Stimulated activated CD8-positive, alpha-beta memory T cell treated with anti-CD3 and anti-CD28 coated beads, Interleukin-7, amount 100 ng/mL, for 48 hours (primary cell): ENCODE measurements around the gene GON7.
"Not testable (repeated sequence)": the region's sequence is repeated elsewhere in the genome, so short reads cannot be mapped to it uniquely, and the experiment has no call there.

Source experiments
- DNase-seq, 2 donors: peaks; one replicate each; pipeline ENCODE4 v3.0.0-alpha.2; 2020; ENCODE audit warnings: low read depth in 1 of 2; ENCODE audit errors: extremely low read depth in 1 of 2

GON7 gene

GRCh38 chr14:93159625-93160352 lies 47.1 kb downstream of the GON7 start:
- not testable (repeated sequence) for DNase-seq

GRCh38 chr14:93158349-93158748 lies 48.5 kb downstream of the GON7 start:
- not testable (repeated sequence) for DNase-seq

GRCh38 chr14:93156693-93157369 lies 50.0 kb downstream of the GON7 start:
- no peak for DNase-seq

- no peak for DNase-seq
These were observed 51.2 kb downstream of the GON7 start for GRCh38 chr14:93155667-93156066.

GRCh38 chr14:93153121-93153520 lies 53.7 kb downstream of the GON7 start:
- no peak for DNase-seq
